Bronchial smooth muscle cell (primary cell): Measurements from ENCODE around the gene TMEM215. TPM values are rescaled to one million over a fixed set of nuclear protein-coding genes. Genes with fewer than 3 reads are reported as not detected.

Experiments
- total RNA-seq: library from RNA; depleted of rRNA; stranded (reverse); fragments of >200 nt; gene quantifications from 2 replicates; pipeline ENCODE4 v1.2.1, GENCODE V29; 2014

TMEM215 gene
- total RNA-seq = not detected in 2 replicates

GRCh38 chr9:32783168-32783891 lies at the start of gene TMEM215:
TMEM215 (plus strand) TSS chr9:32783540; CDS start chr9:32784184, 644 bp downstream.

Other genes with a start within 250 kb of the TMEM215 start
- 6.5 and 7.7 TPM in 2 replicates for gene SMIM27, start 231.2 kb upstream of the TMEM215 start, total RNA-seq
- gene TOPORS, start 231.0 kb upstream of the TMEM215 start, total RNA-seq = 26.6 and 29.5 TPM in 2 replicates
- gene NDUFB6, start 210.4 kb upstream of the TMEM215 start, total RNA-seq = 79.8 and 83.9 TPM in 2 replicates
- under 0.01 TPM in 2 replicates for gene TAF1L, start 147.9 kb upstream of the TMEM215 start, total RNA-seq
- gene APTX, start 218.1 kb downstream of the TMEM215 start, total RNA-seq = 34.3 and 37.7 TPM in 2 replicates
- 124 and 135 TPM in 2 replicates for gene DNAJA1, start 241.7 kb downstream of the TMEM215 start, total RNA-seq